PC-9 (cell line): ENCODE results near the gene ADAMTSL3. TPM values are rescaled to one million over a fixed set of nuclear protein-coding genes. Genes with fewer than 3 reads are reported as not detected.

Experiments used
- BruUV-seq: library from RNA; stranded (reverse); fragments of 400-500 nt; replicated peaks from 2 replicates; lab custom pipeline; 2021; lab: Mats Ljungman, UMichigan
- CTCF ChIA-PET: fragments of 300-600 bp; sonication (Branson Sonifier 250); formaldehyde crosslinking; loops from one replicate; lab custom pipeline; 2022; ENCODE audit warnings: antibody characterized with exemption; lab: Charles Lee
- POLR2A ChIA-PET: fragments of 300-600 bp; sonication (Branson Sonifier 250); formaldehyde crosslinking; loops from one replicate; lab custom pipeline; 2022; ENCODE audit warnings: antibody characterized with exemption; ENCODE audit not compliant: unreplicated experiment; lab: Charles Lee
- DNase-seq, 2 experiments: peaks; one replicate each; pipeline versions ENCODE4 v3.0.0 to v3.0.0-alpha.2; 2015 to 2022; ENCODE audit warnings: mixed read lengths in 1 of 2
- H2AFZ ChIP-seq: fragments of 200-600 bp; sonication (generic); 2 replicates; pipeline ENCODE4 v1.8.1; 2017; ENCODE audit warnings: antibody characterized with exemption
- H3F3A ChIP-seq: fragments of 200-600 bp; sonication (generic); 2 replicates; pipeline ENCODE4 v1.8.1; 2017; ENCODE audit warnings: antibody characterized with exemption, mild to moderate bottlenecking, low read depth; ENCODE audit not compliant: insufficient read depth
- H3K27ac ChIP-seq: fragments of 200-600 bp; sonication (generic); 2 replicates; pipeline ENCODE4 v1.6.1; 2016; ENCODE audit warnings: mixed run types
- H3K27me3 ChIP-seq: fragments of 200-600 bp; sonication (generic); 2 replicates; pipeline ENCODE4 v1.6.1; 2016; ENCODE audit warnings: low read depth, mixed run types; ENCODE audit not compliant: insufficient read depth
- H3K36me3 ChIP-seq: fragments of 200-600 bp; sonication (generic); 2 replicates; pipeline ENCODE4 v1.6.1; 2016; ENCODE audit warnings: low read depth, mixed run types
- H3K4me1 ChIP-seq: fragments of 200-600 bp; sonication (generic); replicated peaks from 2 replicates; pipeline ENCODE4 v1.6.1; 2016; ENCODE audit warnings: mixed run types; ENCODE audit not compliant: insufficient read depth
- H3K4me2 ChIP-seq: fragments of 200-600 bp; sonication (generic); 2 replicates; pipeline ENCODE4 v1.6.1; 2017; ENCODE audit warnings: mixed run types
- H3K4me3 ChIP-seq: fragments of 200-600 bp; sonication (generic); 2 replicates; pipeline ENCODE4 v1.6.1; 2016; ENCODE audit warnings: mixed run types
- H3K79me2 ChIP-seq: fragments of 200-600 bp; sonication (generic); 2 replicates; pipeline ENCODE4 v1.6.1; 2017; ENCODE audit warnings: low read depth, mixed run types
- H3K9me2 ChIP-seq: fragments of 200-600 bp; sonication (generic); 2 replicates; pipeline ENCODE4 v1.8.1; 2017; ENCODE audit warnings: mild to moderate bottlenecking; ENCODE audit not compliant: insufficient read depth
- H3K9me3 ChIP-seq: fragments of 200-600 bp; sonication (generic); 2 replicates; pipeline ENCODE4 v1.8.1; 2016; ENCODE audit warnings: low read depth; ENCODE audit not compliant: insufficient read depth
- H4K20me1 ChIP-seq: fragments of 200-600 bp; sonication (generic); 2 replicates; pipeline ENCODE4 v1.8.1; 2017; ENCODE audit not compliant: insufficient read depth
- EZH2 ChIP-seq: fragments of 200-600 bp; sonication (generic); IDR thresholded peaks from 2 replicates; pipeline ENCODE4 v1.8.0; 2017; ENCODE audit warnings: antibody characterized with exemption, low read depth
- intact Hi-C: fragments of 100-400 bp; cut with micrococcal nuclease; formaldehyde crosslinking; loops from one replicate; pipeline ENCODE4 v1.10.0; 2022; ENCODE audit not compliant: unreplicated experiment
- total RNA-seq: library from RNA; stranded (reverse); gene quantifications from 2 replicates; pipeline ENCODE4 v1.2.3, GENCODE V29; 2021
- TF ChIP-seq, protein P1 (sequence below): fragments of 200-600 bp; sonication (generic); conservative IDR thresholded peaks from 2 replicates; pipeline ENCODE4 v1.6.1; 2017; ENCODE audit warnings: mixed run types, antibody characterized with exemption, mild to moderate bottlenecking, moderate library complexity

The ADAMTSL3 gene
- total RNA-seq, 1 experiment from 2014 or later = 5.0 TPM

DNA sequence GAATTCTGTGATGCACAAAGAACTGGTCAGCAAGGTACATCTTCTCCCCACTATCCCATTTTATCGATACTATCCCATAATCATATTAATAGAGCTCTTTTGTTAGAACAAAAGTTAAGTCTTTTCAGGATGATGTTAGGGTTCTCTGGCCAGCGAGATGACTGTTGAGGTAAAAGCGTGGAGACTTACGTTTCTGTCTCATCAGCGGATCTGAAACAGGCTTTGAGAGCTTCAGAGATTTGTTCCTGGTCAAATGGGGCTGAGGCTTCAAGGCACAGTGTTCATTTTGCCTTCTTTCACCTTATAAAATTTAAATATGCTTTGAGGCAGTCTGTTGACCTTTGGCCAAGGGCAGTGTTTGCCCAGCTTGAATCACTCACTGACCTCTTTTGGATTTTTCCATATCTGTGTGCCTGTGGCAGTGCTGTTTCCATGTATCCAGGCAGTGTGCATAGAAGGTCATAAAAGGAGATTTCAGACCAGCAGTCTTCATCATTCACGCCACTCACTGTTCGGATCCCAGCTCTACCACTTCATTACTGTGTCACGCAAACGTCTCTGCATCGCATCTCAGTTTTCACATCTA, 3.1 kb downstream of the ADAMTSL3 start:
- DNase-seq = no peak
- Histone ChIP-seq H2AFZ (no peak overlapping the region), H3K9me2 (no peaks in the 10 kb centered on the region), H3K4me3 (no peak overlapping the region), H3K4me1 (no peaks in the 10 kb centered on the region), H3K27ac (no peak overlapping the region), H3K4me2 (no peak overlapping the region), H3K27me3 (no peaks in the 10 kb centered on the region), H3K36me3 (no peaks in the 10 kb centered on the region), H3F3A (no peaks in the 10 kb centered on the region), H4K20me1 (no peaks in the 10 kb centered on the region), H3K79me2 (no peaks in the 10 kb centered on the region), H3K9me3 (no peaks in the 10 kb centered on the region)
- CTCF ChIA-PET = no interaction called here
- POLR2A ChIA-PET = no interaction called here
- BruUV-seq = no TSS peak
- intact Hi-C loops = loop anchor here (10.0 kb wide), 1 partner anchor 88 kb away; no protein-coding TSS in a partner anchor
- no peak for TF ChIP-seq EZH2
- TF ChIP-seq, protein P1, sequence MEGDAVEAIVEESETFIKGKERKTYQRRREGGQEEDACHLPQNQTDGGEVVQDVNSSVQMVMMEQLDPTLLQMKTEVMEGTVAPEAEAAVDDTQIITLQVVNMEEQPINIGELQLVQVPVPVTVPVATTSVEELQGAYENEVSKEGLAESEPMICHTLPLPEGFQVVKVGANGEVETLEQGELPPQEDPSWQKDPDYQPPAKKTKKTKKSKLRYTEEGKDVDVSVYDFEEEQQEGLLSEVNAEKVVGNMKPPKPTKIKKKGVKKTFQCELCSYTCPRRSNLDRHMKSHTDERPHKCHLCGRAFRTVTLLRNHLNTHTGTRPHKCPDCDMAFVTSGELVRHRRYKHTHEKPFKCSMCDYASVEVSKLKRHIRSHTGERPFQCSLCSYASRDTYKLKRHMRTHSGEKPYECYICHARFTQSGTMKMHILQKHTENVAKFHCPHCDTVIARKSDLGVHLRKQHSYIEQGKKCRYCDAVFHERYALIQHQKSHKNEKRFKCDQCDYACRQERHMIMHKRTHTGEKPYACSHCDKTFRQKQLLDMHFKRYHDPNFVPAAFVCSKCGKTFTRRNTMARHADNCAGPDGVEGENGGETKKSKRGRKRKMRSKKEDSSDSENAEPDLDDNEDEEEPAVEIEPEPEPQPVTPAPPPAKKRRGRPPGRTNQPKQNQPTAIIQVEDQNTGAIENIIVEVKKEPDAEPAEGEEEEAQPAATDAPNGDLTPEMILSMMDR = no peak

GRCh38 chr15:83657549-83657948, 3.6 kb downstream of the ADAMTSL3 start:
- no peaks in the 10 kb centered on the region for H3K4me1 ChIP-seq
- H3K36me3 ChIP-seq = no peaks in the 10 kb centered on the region
- no peak for TF ChIP-seq EZH2
- TF ChIP-seq, protein P1 = peak; percentile 42; the same call in 1 of the 2 replicates
- ChIA-PET POLR2A (no interaction called here), CTCF (no interaction called here)
- H3K9me2 ChIP-seq = no peaks in the 10 kb centered on the region
- H3K4me3 ChIP-seq = no peak overlapping the region
- H3K27me3 ChIP-seq = no peaks in the 10 kb centered on the region
- no peaks in the 10 kb centered on the region for H3K9me3 ChIP-seq
- no peaks in the 10 kb centered on the region for H4K20me1 ChIP-seq
- H3K79me2 ChIP-seq = no peaks in the 10 kb centered on the region
- no peak for DNase-seq
- no peak overlapping the region for H3K4me2 ChIP-seq
- H3F3A ChIP-seq = no peaks in the 10 kb centered on the region
- no peak overlapping the region for H2AFZ ChIP-seq
- intact Hi-C loops = loop anchor here (10.0 kb wide), 1 partner anchor 87 kb away; no protein-coding TSS in a partner anchor
- BruUV-seq = no TSS peak
- H3K27ac ChIP-seq = no peak overlapping the region

GRCh38 chr15:83658430-83659416, 4.8 kb downstream of the ADAMTSL3 start:
- H3F3A ChIP-seq = no peaks in the 10 kb centered on the region
- ChIA-PET CTCF (interaction anchor here (0.6 kb wide), 1 partner anchor 181 kb away, joined by 3 read pairs; no protein-coding TSS in a partner anchor), POLR2A (no interaction called here)
- BruUV-seq = no TSS peak
- no peak for TF ChIP-seq EZH2
- TF ChIP-seq, protein P1 = no peak
- no peaks in the 10 kb centered on the region for H3K36me3 ChIP-seq
- no peaks in the 10 kb centered on the region for H3K27me3 ChIP-seq
- H3K4me1 ChIP-seq = no peaks in the 10 kb centered on the region
- H3K9me2 ChIP-seq = no peaks in the 10 kb centered on the region
- H4K20me1 ChIP-seq = no peaks in the 10 kb centered on the region
- H2AFZ ChIP-seq = no peak overlapping the region
- intact Hi-C loops = loop anchor here (10.0 kb wide), 1 partner anchor 86 kb away; no protein-coding TSS in a partner anchor
- no peaks in the 10 kb centered on the region for H3K9me3 ChIP-seq
- H3K4me2 ChIP-seq = no peak overlapping the region
- DNase-seq = no peak
- no peak overlapping the region for H3K27ac ChIP-seq
- H3K4me3 ChIP-seq = no peak overlapping the region
- no peaks in the 10 kb centered on the region for H3K79me2 ChIP-seq
